Ramos (cell line): Measurements from ENCODE around the gene PCDHB6.
"Not testable (repeated sequence)": the region's sequence is repeated elsewhere in the genome, so short reads cannot be mapped to it uniquely, and the experiment has no call there.

ENCODE experiments used
- in situ Hi-C: fragments of 300-500 bp; cut with MboI; formaldehyde crosslinking; loops from one replicate; pipeline ENCODE4 v1.14.3; 2022; ENCODE audit warnings: low sequenced_read_pairs; ENCODE audit not compliant: unreplicated experiment

Gene PCDHB6

DNA sequence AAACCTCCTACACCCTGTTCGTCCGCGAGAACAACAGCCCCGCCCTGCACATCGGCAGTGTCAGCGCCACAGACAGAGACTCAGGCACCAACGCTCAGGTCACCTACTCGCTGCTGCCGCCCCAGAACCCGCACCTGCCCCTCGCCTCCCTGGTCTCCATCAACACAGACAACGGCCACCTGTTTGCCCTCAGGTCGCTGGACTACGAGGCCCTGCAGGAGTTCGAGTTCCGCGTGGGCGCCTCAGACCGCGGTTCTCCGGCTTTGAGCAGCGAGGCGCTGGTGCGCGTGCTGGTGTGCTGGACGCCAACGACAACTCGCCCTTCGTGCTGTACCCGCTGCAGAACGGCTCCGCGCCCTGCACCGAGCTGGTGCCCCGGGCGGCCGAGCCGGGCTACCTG, 7.5 kb downstream of the PCDHB6 start:
- in situ Hi-C loops: not testable (repeated sequence)

DNA sequence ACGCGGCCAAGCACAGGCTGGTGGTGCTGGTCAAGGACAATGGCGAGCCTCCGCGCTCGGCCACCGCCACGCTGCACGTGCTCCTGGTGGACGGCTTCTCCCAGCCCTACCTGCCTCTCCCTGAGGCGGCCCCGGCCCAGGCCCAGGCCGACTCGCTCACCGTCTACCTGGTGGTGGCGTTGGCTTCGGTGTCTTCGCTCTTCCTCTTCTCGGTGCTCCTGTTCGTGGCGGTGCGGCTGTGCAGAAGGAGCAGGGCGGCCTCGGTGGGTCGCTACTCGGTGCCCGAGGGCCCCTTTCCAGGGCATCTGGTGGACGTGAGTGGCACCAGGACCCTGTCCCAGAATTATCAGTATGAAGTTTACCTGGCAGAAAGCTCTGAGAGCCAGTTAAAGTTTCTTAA, 8.0 kb downstream of the PCDHB6 start:
- in situ Hi-C loops: not testable (repeated sequence)

DNA sequence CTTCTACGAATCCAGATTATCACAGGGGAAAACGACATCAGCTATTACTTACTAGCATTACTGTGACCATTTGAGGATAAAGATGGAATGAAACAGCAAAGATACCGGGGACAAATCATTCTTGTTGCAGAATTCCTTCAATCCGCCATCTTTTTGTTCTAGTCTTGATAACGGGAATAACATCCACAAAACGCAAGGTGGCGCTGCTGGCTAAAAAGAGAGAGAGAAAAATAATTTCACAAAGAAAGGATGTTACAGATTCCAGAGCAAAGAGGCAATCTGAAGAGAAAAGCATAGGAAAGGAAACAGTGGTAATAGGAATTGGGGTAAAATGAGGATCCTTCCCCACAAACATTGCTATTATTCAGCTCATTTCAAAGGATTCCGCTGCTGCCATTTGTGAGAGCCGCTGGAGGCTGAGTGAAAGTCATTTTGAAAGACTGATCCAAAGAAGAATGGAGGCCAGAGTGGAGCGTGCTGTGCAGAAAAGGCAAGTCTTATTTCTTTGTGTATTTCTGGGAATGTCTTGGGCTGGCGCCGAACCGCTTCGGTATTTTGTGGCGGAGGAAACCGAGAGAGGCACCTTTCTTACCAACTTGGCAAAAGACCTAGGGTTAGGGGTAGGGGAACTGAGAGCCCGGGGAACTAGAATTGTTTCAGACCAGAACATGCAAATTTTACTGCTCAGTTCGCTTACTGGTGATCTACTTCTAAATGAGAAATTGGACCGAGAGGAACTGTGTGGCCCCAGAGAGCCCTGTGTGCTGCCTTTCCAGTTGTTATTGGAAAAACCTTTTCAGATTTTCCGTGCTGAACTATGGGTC, 22.7 kb downstream of the PCDHB6 start, which contains the start of gene PCDHB7:
TSS of gene PCDHB7 (plus strand) at position 264 of the 824 bp plus-strand sequence. CDS start at position 456, 192 bp downstream.
- in situ Hi-C loops: no loop called here

DNA sequence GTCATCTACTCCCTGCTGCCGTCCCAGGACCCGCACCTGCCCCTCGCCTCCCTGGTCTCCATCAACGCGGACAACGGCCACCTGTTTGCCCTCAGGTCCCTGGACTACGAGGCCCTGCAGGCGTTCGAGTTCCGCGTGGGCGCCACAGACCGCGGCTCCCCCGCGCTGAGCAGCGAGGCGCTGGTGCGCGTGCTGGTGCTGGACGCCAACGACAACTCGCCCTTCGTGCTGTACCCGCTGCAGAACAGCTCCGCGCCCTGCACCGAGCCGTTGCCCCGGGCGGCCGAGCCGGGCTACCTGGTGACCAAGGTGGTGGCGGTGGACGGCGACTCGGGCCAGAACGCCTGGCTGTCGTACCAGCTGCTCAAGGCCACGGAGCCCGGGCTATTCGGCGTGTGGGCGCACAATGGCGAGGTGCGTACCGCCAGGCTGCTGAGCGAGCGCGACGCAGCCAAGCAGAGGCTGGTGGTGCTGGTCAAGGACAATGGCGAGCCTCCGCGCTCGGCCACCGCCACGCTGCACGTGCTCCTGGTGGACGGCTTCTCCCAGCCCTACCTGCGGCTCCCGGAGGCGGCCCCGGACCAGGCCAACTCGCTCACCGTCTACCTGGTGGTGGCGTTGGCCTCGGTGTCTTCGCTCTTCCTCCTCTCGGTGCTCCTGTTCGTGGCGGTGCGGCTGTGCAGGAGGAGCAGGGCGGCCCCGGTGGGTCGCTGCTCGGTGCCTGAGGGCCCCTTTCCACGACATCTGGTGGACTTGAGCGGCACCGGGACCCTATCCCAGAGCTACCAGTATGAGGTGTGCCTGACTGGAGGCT, 24.6 kb downstream of the PCDHB6 start:
- in situ Hi-C loops: not testable (repeated sequence)

DNA sequence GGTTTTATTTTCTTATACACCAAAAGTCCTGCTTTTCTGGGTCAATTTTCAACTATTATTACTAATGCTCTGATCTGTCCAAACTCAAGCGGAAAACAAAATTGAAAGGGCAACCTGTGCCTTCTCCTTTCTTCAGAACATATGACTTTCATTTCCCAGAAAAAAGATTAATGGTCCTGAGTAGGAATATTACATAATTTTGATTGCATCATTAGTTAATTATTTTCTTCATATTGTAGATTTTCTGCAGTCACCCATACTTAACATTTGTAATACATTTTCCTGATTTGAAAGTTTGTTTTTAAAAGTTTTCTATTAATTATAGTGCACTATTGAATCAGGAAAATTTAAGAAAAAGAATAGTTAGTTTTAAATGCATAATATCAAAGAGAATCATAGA, 26.1 kb downstream of the PCDHB6 start:
- in situ Hi-C loops: no loop called here

DNA sequence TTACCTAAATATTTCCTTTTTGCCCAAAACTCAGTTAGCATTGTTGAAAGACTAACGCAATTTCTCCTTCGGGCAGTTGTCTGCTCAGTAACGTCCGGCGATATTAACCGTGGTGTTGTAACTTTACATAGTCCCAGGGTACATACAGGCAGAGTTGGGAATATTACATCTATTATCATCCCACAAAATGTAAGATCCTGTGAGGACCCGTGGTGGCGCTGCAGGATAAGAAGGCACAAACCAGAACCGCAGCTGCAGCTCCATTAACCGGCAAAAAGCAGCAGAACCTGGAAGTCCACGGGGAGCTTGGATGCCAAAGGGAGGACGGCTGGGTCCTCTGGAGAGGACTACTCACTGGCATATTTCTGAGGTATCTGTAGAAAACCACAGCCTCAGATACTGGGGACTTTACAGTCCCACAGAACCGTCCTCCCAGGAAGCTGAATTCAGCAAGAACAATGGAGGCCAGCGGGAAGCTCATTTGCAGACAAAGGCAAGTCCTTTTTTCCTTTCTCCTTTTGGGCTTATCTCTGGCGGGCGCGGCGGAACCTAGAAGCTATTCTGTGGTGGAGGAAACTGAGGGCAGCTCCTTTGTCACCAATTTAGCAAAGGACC, 27.8 kb downstream of the PCDHB6 start, which contains the start of gene PCDHB8:
TSS of gene PCDHB8 (plus strand) at position 214 of the 615 bp plus-strand sequence. CDS start at position 459, 245 bp downstream.
- in situ Hi-C loops: not testable (repeated sequence)

DNA sequence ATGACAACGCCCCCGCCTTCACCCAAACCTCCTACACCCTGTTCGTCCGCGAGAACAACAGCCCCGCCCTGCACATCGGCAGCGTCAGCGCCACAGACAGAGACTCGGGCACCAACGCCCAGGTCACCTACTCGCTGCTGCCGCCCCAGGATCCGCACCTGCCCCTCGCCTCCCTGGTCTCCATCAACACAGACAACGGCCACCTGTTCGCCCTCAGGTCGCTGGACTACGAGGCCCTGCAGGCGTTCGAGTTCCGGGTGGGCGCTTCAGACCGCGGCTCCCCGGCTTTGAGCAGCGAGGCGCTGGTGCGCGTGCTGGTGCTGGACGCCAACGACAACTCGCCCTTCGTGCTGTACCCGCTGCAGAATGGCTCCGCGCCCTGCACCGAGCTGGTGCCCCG, 29.5 kb downstream of the PCDHB6 start:
- in situ Hi-C loops: not testable (repeated sequence)

DNA sequence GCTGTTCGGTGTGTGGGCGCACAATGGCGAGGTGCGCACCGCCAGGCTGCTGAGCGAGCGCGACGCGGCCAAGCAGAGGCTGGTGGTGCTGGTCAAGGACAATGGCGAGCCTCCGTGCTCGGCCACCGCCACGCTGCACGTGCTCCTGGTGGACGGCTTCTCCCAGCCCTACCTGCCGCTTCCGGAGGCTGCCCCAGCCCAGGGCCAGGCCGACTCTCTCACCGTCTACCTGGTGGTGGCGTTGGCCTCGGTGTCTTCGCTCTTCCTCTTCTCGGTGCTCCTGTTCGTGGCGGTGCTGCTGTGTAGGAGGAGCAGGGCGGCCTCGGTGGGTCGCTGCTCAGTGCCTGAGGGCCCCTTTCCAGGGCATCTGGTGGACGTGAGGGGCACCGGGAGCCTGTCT, 30.0 kb downstream of the PCDHB6 start:
- in situ Hi-C loops: not testable (repeated sequence)

DNA sequence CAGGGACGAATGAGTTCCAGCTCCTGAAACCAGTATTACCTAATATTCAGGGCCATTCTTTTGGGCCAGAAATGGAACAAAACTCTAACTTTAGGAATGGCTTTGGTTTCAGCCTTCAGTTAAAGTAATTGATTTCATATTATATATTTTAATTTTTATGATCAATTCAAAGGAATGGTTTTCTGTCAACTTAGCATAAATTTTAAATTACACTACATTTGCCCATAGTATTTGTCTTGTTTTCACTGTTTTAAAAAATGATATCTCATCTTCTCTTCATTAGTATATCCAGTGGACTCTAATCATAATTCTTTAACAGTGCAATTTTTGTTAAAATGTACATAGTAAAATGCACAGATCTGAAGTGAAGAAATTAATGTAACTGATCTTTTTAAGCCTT, 30.5 kb downstream of the PCDHB6 start:
- in situ Hi-C loops: no loop called here

DNA sequence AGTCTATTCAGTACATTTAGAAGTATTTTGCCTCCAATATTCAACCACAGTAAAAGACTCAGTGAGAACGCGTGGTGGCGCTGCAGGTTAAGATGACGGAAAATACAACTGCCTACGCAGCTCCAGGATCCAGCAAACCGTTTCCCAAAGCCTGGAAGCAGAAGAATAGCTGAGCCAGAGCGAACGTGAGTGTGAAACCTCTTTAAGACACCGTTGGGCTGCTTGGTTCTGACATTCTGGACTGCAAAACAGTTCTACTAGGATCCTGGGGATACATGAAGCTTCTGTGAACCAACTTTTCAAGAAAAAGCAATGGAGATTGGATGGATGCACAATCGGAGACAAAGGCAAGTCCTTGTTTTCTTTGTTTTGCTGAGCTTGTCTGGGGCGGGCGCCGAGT, 32.4 kb downstream of the PCDHB6 start, which contains the start of gene PCDHB16:
TSS of gene PCDHB16 (plus strand) at position 140 of the 400 bp plus-strand sequence. CDS start at position 313, 173 bp downstream.
- in situ Hi-C loops: no loop called here

DNA sequence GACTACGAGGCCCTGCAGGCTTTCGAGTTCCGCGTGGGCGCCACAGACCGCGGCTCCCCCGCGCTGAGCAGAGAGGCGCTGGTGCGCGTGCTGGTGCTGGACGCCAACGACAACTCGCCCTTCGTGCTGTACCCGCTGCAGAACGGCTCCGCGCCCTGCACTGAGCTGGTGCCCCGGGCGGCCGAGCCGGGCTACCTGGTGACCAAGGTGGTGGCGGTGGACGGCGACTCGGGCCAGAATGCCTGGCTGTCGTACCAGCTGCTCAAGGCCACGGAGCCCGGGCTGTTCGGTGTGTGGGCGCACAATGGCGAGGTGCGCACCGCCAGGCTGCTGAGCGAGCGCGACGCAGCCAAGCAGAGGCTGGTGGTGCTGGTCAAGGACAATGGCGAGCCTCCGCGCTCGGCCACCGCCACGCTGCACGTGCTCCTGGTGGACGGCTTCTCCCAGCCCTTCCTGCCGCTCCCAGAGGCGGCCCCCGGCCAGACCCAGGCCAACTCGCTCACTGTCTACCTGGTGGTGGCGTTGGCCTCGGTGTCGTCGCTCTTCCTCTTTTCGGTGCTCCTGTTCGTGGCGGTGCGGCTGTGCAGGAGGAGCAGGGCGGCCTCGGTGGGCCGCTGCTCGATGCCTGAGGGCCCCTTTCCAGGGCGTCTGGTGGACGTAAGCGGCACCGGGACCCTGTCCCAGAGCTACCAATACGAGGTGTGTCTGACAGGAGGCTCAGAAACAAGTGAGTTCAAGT, 34.4 kb downstream of the PCDHB6 start:
- in situ Hi-C loops: not testable (repeated sequence)

DNA sequence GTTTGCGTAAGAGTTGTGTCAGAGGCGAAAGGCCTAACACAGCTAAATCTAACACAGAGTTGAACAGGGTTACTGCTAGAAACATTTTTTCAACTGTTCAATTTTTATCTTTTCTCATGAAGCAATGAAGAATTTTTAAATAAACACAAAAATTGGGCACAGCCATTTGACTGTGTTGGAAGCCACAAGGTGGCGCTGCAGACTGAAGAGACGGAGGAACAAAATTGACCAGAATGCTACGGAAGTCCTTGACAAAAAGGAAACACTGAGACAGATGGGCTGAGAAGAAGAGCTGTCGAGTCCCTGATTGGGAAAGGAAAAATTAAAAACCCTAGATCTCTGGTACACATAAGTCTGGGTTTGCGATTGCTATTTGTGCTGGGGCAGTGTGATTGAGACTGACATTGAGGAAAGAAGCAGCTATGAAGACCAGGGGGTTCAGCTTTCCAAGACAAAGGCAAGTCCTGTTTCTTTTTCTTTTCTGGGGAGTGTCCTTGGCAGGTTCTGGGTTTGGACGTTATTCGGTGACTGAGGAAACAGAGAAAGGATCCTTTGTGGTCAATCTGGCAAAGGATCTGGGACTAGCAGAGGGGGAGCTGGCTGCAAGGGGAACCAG, 37.1 kb downstream of the PCDHB6 start, which contains the start of gene PCDHB9:
TSS of gene PCDHB9 (plus strand) at position 265 of the 616 bp plus-strand sequence. CDS start at position 423, 158 bp downstream.
- in situ Hi-C loops: no loop called here

DNA sequence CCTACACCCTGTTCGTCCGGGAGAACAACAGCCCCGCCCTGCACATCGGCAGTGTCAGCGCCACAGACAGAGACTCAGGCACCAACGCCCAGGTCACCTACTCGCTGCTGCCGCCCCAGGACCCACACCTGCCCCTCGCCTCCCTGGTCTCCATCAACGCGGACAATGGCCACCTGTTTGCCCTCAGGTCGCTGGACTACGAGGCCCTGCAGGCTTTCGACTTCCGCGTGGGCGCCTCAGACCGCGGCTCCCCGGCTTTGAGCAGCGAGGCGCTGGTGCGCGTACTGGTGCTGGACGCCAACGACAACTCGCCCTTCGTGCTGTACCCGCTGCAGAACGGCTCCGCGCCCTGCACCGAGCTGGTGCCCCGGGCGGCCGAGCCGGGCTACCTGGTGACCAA, 38.8 kb downstream of the PCDHB6 start:
- in situ Hi-C loops: not testable (repeated sequence)

DNA sequence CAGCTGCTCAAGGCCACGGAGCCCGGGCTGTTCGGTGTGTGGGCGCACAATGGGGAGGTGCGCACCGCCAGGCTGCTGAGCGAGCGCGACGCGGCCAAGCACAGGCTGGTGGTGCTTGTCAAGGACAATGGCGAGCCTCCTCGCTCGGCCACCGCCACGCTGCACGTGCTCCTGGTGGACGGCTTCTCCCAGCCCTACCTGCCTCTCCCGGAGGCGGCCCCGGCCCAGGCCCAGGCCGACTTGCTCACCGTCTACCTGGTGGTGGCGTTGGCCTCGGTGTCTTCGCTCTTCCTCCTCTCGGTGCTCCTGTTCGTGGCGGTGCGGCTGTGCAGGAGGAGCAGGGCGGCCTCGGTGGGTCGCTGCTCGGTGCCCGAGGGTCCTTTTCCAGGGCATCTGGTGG, 39.3 kb downstream of the PCDHB6 start:
- in situ Hi-C loops: not testable (repeated sequence)

DNA sequence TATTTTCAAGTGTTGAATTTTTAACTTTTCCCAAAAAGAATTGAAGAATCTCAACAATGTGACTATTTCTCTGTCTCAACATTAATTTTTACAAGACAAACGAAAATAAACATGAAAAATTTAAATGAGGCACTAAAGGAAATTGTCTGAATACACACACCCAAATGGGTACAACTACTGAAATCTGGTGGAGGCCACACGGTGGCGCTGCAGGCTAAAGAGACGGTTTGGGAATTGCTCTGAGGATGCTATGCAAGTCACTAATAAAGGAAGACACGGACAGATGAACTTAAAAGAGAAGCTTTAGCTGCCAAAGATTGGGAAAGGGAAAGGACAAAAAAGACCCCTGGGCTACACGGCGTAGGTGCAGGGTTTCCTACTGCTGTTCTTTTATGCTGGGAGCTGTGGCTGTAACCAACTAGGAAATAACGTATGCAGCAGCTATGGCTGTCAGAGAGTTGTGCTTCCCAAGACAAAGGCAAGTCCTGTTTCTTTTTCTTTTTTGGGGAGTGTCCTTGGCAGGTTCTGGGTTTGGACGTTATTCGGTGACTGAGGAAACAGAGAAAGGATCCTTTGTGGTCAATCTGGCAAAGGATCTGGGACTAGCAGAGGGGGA, 42.4 kb downstream of the PCDHB6 start, which contains the start of gene PCDHB10:
TSS of gene PCDHB10 (plus strand) at position 244 of the 616 bp plus-strand sequence. CDS start at position 444, 200 bp downstream.
- in situ Hi-C loops: no loop called here

DNA sequence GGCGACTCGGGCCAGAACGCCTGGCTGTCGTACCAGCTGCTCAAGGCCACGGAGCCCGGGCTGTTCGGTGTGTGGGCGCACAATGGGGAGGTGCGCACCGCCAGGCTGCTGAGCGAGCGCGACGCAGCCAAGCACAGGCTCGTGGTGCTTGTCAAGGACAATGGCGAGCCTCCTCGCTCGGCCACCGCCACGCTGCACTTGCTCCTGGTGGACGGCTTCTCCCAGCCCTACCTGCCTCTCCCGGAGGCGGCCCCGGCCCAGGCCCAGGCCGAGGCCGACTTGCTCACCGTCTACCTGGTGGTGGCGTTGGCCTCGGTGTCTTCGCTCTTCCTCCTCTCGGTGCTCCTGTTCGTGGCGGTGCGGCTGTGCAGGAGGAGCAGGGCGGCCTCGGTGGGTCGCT, 44.5 kb downstream of the PCDHB6 start:
- in situ Hi-C loops: not testable (repeated sequence)

DNA sequence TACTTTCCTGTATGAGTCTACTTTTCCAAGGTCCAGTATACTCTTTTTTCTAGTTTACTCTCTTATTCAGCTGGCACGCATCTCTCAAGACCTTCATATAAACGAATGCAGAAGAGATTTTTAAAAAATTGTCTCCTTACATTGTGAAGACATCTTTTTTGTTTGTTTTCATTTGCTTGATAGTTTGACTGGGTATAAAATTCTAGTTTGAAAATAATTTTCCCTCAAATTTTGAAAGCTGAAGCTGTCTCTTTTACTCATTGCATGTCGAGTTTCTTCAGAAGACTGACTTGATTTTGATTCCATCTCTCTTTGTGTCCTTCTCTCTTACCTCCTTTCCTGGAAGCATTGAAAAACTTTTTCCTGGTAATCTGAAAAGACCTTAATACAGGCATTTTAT, 46.5 kb downstream of the PCDHB6 start:
- in situ Hi-C loops: no loop called here

DNA sequence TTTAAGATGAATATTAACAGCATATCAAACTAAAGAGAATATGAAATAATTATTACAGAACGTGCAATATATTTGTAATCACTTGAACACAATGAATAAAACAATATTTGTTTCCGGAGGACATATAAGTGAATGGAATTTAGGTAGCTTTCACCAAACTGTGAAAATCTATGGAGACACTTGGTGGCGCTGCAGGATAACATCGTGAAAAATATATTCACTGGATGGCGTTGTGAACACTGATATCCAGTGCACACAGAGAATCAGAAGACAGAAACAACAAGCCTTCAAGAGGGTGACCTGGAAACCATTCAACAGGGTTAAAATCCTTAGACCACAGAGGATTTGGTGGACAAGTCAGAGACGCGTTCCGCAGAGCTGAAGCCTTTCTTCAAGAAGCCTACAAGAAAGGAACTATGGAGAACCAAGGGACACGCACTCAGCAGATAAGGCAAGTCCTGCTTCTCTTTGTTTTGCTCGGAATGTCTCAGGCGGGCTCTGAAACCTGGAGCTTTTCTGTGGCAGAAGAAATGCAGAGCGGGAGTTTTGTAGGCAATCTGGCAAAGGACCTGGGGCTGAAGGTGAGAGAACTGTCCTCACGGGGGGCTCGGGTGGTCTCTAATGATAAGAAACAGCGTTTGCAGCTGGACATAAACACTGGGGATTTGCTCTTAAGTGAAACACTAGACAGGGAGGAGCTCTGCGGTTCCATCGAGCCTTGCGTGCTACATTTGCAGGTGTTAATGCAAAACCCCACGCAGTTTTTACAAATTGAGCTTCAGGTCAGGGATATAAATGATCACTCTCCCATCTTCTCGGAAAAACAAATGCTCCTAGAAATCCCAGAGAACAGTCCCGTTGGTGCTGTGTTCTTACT, 49.7 kb downstream of the PCDHB6 start, which contains the start of gene PCDHB11:
TSS of gene PCDHB11 (plus strand) at position 269 of the 877 bp plus-strand sequence. CDS start at position 417, 148 bp downstream.
- in situ Hi-C loops: no loop called here
